Effector memory CD4-positive, alpha-beta T cell (primary cell): ENCODE data around the gene NR2E3.

Experiments used
- DNase-seq, 3 donors: peaks; one replicate each; pipeline ENCODE4 v3.0.0-alpha.2; 2020
- H3K27ac ChIP-seq: 2 replicates; pipeline ENCODE4 v1.7.0; 2013; ENCODE audit warnings: mild to moderate bottlenecking, low read length, moderate library complexity; ENCODE audit not compliant: insufficient read depth, poor library complexity, severe bottlenecking
- H3K27me3 ChIP-seq: replicated peaks from 2 replicates; pipeline ENCODE4 v1.7.0; 2013; ENCODE audit warnings: mild to moderate bottlenecking, low read length; ENCODE audit not compliant: insufficient read depth, control insufficient read depth, poor library complexity, severe bottlenecking
- H3K36me3 ChIP-seq: 2 replicates; pipeline ENCODE4 v1.7.0; 2013; ENCODE audit warnings: mild to moderate bottlenecking, low read length, moderate library complexity; ENCODE audit not compliant: control insufficient read depth, insufficient read depth
- H3K4me1 ChIP-seq: 2 replicates; pipeline ENCODE4 v1.7.0; 2013; ENCODE audit warnings: low read length, mild to moderate bottlenecking; ENCODE audit not compliant: control insufficient read depth, insufficient read depth, poor library complexity, severe bottlenecking
- H3K4me3 ChIP-seq: 2 replicates; pipeline ENCODE4 v1.7.0; 2013; ENCODE audit warnings: low read length, low read depth, mild to moderate bottlenecking; ENCODE audit not compliant: insufficient read depth, poor library complexity, severe bottlenecking
- H3K9me3 ChIP-seq: 2 replicates; pipeline ENCODE4 v1.7.0; 2013; ENCODE audit warnings: mild to moderate bottlenecking, low read length, moderate library complexity; ENCODE audit not compliant: control insufficient read depth

NR2E3 gene

GRCh38 chr15:71790081-71790480 lies 20.3 kb upstream of the NR2E3 start:
- Histone ChIP-seq H3K36me3 (no peaks in the 10 kb centered on the region), H3K27ac (no peak overlapping the region), H3K4me3 (no peak overlapping the region), H3K4me1 (no peaks in the 10 kb centered on the region), H3K27me3 (no peaks in the 10 kb centered on the region), H3K9me3 (no peaks in the 10 kb centered on the region)
- no peak for DNase-seq

- DNase-seq, result no peak
- H3K27ac ChIP-seq, result no peak overlapping the region
These were observed 18.4 kb upstream of the NR2E3 start for GRCh38 chr15:71791975-71792374.

GRCh38 chr15:71792521-71792920 lies 17.8 kb upstream of the NR2E3 start:
- H3K4me3 ChIP-seq, result no peak overlapping the region
- H3K27ac ChIP-seq, result no peak overlapping the region
- no peaks in the 10 kb centered on the region for H3K27me3 ChIP-seq
- no peaks in the 10 kb centered on the region for H3K9me3 ChIP-seq
- DNase-seq, result no peak
- H3K4me1 ChIP-seq, result no peaks in the 10 kb centered on the region
- H3K36me3 ChIP-seq, result no peaks in the 10 kb centered on the region

More at GRCh38 chr15:71791975-71792374, 18.4 kb upstream of the NR2E3 start:
- Histone ChIP-seq H3K36me3 (no peaks in the 10 kb centered on the region), H3K27me3 (no peaks in the 10 kb centered on the region), H3K4me1 (no peaks in the 10 kb centered on the region), H3K9me3 (no peaks in the 10 kb centered on the region), H3K4me3 (no peak overlapping the region)

GRCh38 chr15:71798641-71799040 lies 11.7 kb upstream of the NR2E3 start:
- DNase-seq, result no peak

GRCh38 chr15:71800190-71800589 lies 10.2 kb upstream of the NR2E3 start:
- H3K9me3 ChIP-seq, result no peaks in the 10 kb centered on the region
- no peak overlapping the region for H3K4me3 ChIP-seq
- H3K36me3 ChIP-seq, result no peaks in the 10 kb centered on the region
- H3K27ac ChIP-seq, result no peak overlapping the region
- no peak for DNase-seq
- no peaks in the 10 kb centered on the region for H3K27me3 ChIP-seq
- H3K4me1 ChIP-seq, result no peaks in the 10 kb centered on the region

More at GRCh38 chr15:71798641-71799040, 11.7 kb upstream of the NR2E3 start:
- no peak overlapping the region for H3K4me3 ChIP-seq
- no peaks in the 10 kb centered on the region for H3K4me1 ChIP-seq
- H3K27ac ChIP-seq, result no peak overlapping the region
- no peaks in the 10 kb centered on the region for H3K36me3 ChIP-seq
- no peaks in the 10 kb centered on the region for H3K9me3 ChIP-seq
- H3K27me3 ChIP-seq, result no peaks in the 10 kb centered on the region

GRCh38 chr15:71800835-71801745 lies 9.3 kb upstream of the NR2E3 start:
- Histone ChIP-seq H3K9me3 (no peaks in the 10 kb centered on the region), H3K27me3 (no peaks in the 10 kb centered on the region), H3K4me3 (no peak overlapping the region), H3K4me1 (no peaks in the 10 kb centered on the region), H3K27ac (no peak overlapping the region), H3K36me3 (no peaks in the 10 kb centered on the region)
- DNase-seq, result no peak

- Histone ChIP-seq H3K4me3 (no peak overlapping the region), H3K27ac (no peak overlapping the region)
These were observed 8.3 kb upstream of the NR2E3 start for GRCh38 chr15:71801935-71802655.

GRCh38 chr15:71802770-71803169 lies 7.6 kb upstream of the NR2E3 start:
- Histone ChIP-seq H3K4me3 (no peak overlapping the region), H3K9me3 (no peaks in the 10 kb centered on the region), H3K27ac (no peak overlapping the region), H3K4me1 (no peaks in the 10 kb centered on the region), H3K27me3 (no peaks in the 10 kb centered on the region), H3K36me3 (no peaks in the 10 kb centered on the region)
- peak in 1 of 3 donors; percentile 2 for DNase-seq

More at GRCh38 chr15:71801935-71802655, 8.3 kb upstream of the NR2E3 start:
- Histone ChIP-seq H3K27me3 (no peaks in the 10 kb centered on the region), H3K9me3 (no peaks in the 10 kb centered on the region), H3K4me1 (no peaks in the 10 kb centered on the region), H3K36me3 (no peaks in the 10 kb centered on the region)
- no peak for DNase-seq

- H3K9me3 ChIP-seq, result no peaks in the 10 kb centered on the region
- no peaks in the 10 kb centered on the region for H3K27me3 ChIP-seq
- no peaks in the 10 kb centered on the region for H3K4me1 ChIP-seq
- H3K27ac ChIP-seq, result no peak overlapping the region
- no peak for DNase-seq
- H3K4me3 ChIP-seq, result no peak overlapping the region
- H3K36me3 ChIP-seq, result no peaks in the 10 kb centered on the region
These were observed 6.1 kb upstream of the NR2E3 start for GRCh38 chr15:71804226-71804625.
